HFF-Myc (cell line): ENCODE data around the gene STXBP4.
A peak's percentile ranks its signal among the peaks of the same experiment; 100 is the strongest.

Experiments used
- DNase-seq: peaks from one replicate; pipeline ENCODE4 v3.0.0-alpha.2; 2011; ENCODE audit warnings: low read depth; ENCODE audit errors: extremely low read depth
- H3K4me3 ChIP-seq: replicated peaks from 2 replicates; pipeline ENCODE4 v1.5.1; 2011; ENCODE audit warnings: low read depth, mild to moderate bottlenecking, control low read depth, low read length
- CTCF ChIP-seq: IDR thresholded peaks from 2 replicates; pipeline ENCODE4 v1.5.1; 2012; ENCODE audit warnings: mild to moderate bottlenecking, low read depth, low read length, control low read depth; ENCODE audit errors: missing control alignments

STXBP4 gene

GRCh38 chr17:55160501-55160900 lies 191.9 kb downstream of the STXBP4 start:
- DNase-seq, result no peak
- no peak overlapping the region for H3K4me3 ChIP-seq
- TF ChIP-seq CTCF, result no peak

GRCh38 chr17:55161935-55162555 lies 193.5 kb downstream of the STXBP4 start:
- H3K4me3 ChIP-seq, result no peak overlapping the region
- peak; percentile 69 for DNase-seq
- TF ChIP-seq CTCF, result no peak

GRCh38 chr17:55162556-55162946 lies 194.0 kb downstream of the STXBP4 start:
- no peak for TF ChIP-seq CTCF

GRCh38 chr17:55163408-55163807 lies 194.8 kb downstream of the STXBP4 start:
- H3K4me3 ChIP-seq, result no peak overlapping the region
- TF ChIP-seq CTCF, result no peak

More at GRCh38 chr17:55162556-55162946, 194.0 kb downstream of the STXBP4 start:
- no peak overlapping the region for H3K4me3 ChIP-seq
- DNase-seq, result no peak

GRCh38 chr17:55166506-55166905 lies 197.9 kb downstream of the STXBP4 start:
- DNase-seq, result no peak
- no peak overlapping the region for H3K4me3 ChIP-seq
- no peak for TF ChIP-seq CTCF

More at GRCh38 chr17:55163408-55163807, 194.8 kb downstream of the STXBP4 start:
- DNase-seq, result no peak

GRCh38 chr17:55167024-55167725 lies 198.6 kb downstream of the STXBP4 start:
- no peak for TF ChIP-seq CTCF
- H3K4me3 ChIP-seq, result no peak overlapping the region
- DNase-seq, result no peak
